ENCODE data around the gene ADAM19. TPM values are rescaled to one million over a fixed set of nuclear protein-coding genes. Genes with fewer than 3 reads are reported as not detected.
"Not testable (repeated sequence)": the region's sequence is repeated elsewhere in the genome, so short reads cannot be mapped to it uniquely, and the experiment has no call there.

ADAM19 gene
- total and polyA plus RNA-seq, 2 donors from 2014 or later: 0.88 to 9.2 TPM

DNA sequence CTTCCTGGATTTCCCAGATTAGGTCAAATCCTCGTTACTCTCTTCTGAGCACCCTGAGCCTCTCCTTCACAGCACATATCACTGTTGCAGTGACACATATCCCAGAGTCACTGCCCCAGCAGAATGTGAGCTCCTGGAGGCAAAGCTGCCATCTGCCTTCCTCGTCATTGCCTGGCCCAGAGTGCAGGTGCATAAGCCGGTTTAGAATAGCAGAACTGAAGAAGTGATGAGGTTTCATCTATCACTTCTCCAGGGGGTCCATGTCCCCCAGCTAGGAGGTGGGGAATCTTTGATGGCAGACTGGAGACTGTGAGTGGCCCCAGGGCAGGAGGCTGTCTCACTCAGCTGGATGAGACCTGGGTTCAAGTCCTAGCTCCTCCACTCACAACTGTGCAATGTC is 89.8 kb downstream of the ADAM19 start:
- Histone ChIP-seq H3K4me1 (ENCODE audit: control insufficient read depth in 2 of 3, insufficient read depth in 2 of 3, low read depth in 1 of 3, low read length in 3 of 3) (no peaks in the 10 kb centered on the region), H3K27me3 (ENCODE audit: control insufficient read depth, insufficient read depth, low read length) (no peaks in the 10 kb centered on the region), H3K27ac (ENCODE audit: low read depth in 2 of 2, low read length in 2 of 2) (no peak overlapping the region), H3K36me3 (ENCODE audit: control insufficient read depth in 2 of 3, insufficient read depth in 3 of 3, low read length in 3 of 3) (peaks cover 0 to 2% (median 0%) of the 10 kb centered on the region in 3 donors), H3K9ac (ENCODE audit: low read length in 3 of 3) (no peak overlapping the region), H3K4me3 (ENCODE audit: low read length in 3 of 3) (no peak overlapping the region), H3K9me3 (ENCODE audit: control insufficient read depth in 2 of 3, insufficient read depth in 1 of 3, low read length in 3 of 3) (no peaks in the 10 kb centered on the region)
- intact Hi-C loops (cut with DNase I): no loop called here
- FAIRE-seq (no peak), DNase-seq (no peak)
- TF ChIP-seq, protein P1, sequence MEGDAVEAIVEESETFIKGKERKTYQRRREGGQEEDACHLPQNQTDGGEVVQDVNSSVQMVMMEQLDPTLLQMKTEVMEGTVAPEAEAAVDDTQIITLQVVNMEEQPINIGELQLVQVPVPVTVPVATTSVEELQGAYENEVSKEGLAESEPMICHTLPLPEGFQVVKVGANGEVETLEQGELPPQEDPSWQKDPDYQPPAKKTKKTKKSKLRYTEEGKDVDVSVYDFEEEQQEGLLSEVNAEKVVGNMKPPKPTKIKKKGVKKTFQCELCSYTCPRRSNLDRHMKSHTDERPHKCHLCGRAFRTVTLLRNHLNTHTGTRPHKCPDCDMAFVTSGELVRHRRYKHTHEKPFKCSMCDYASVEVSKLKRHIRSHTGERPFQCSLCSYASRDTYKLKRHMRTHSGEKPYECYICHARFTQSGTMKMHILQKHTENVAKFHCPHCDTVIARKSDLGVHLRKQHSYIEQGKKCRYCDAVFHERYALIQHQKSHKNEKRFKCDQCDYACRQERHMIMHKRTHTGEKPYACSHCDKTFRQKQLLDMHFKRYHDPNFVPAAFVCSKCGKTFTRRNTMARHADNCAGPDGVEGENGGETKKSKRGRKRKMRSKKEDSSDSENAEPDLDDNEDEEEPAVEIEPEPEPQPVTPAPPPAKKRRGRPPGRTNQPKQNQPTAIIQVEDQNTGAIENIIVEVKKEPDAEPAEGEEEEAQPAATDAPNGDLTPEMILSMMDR (IDR thresholded peaks at IDR 0.05; ENCODE audit: borderline replicate concordance, extremely low read depth, insufficient read depth): no peak

DNA sequence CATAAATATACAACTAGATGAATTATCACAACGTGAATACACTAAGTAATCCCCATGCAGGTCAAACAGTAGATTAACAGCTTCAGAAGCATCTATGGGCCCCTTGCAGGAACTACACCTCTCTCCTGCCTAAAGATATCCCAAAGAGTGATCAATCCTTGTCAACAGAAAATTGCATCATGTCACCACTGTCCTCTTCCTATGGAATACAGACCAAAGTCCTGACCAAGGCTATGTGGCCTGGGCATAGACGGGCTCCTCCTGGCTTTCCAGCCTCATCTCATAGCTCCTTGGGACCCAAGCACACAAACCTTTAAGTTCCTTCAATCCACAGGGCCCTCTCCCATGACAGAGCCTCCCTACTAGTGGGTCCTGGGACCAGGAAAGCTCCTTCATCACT is 90.2 kb downstream of the ADAM19 start:
- FAIRE-seq (no peak), DNase-seq (no peak)
- Histone ChIP-seq H3K27ac (ENCODE audit: low read depth in 2 of 2, low read length in 2 of 2) (no peak overlapping the region), H3K9ac (ENCODE audit: low read length in 3 of 3) (no peak overlapping the region), H3K9me3 (ENCODE audit: control insufficient read depth in 2 of 3, insufficient read depth in 1 of 3, low read length in 3 of 3) (no peaks in the 10 kb centered on the region), H3K4me1 (ENCODE audit: control insufficient read depth in 2 of 3, insufficient read depth in 2 of 3, low read depth in 1 of 3, low read length in 3 of 3) (no peaks in the 10 kb centered on the region), H3K4me3 (ENCODE audit: low read length in 3 of 3) (no peak overlapping the region), H3K27me3 (ENCODE audit: control insufficient read depth, insufficient read depth, low read length) (no peaks in the 10 kb centered on the region), H3K36me3 (ENCODE audit: control insufficient read depth in 2 of 3, insufficient read depth in 3 of 3, low read length in 3 of 3) (peaks cover 0 to 2% (median 0%) of the 10 kb centered on the region in 3 donors)
- intact Hi-C loops (cut with DNase I): no loop called here
- TF ChIP-seq, protein P1 (IDR thresholded peaks at IDR 0.05; ENCODE audit: borderline replicate concordance, extremely low read depth, insufficient read depth): no peak

DNA sequence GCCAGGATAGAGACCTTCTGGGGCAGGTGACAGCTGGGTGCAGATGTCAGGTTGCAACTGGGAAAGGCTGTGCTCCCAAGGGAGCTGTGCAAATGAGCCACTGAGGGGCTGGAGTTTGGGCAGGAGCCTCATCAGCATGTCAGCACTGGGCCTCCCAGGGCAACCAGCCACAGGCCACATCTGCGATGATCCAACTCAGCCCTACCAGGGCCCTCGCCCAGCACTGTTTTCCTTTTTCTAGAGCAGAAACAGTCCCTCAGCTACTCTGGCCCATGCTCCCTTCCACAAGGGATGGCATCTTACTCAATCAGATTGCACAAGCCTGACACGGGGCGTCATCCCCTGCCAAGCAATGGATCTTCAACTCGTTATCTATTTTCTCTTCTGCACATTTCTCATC is 90.8 kb downstream of the ADAM19 start:
- Histone ChIP-seq H3K4me1 (ENCODE audit: control insufficient read depth in 2 of 3, insufficient read depth in 2 of 3, low read depth in 1 of 3, low read length in 3 of 3) (no peaks in the 10 kb centered on the region), H3K36me3 (ENCODE audit: control insufficient read depth in 2 of 3, insufficient read depth in 3 of 3, low read length in 3 of 3) (peaks cover 0 to 2% (median 0%) of the 10 kb centered on the region in 3 donors), H3K9ac (ENCODE audit: low read length in 3 of 3) (no peak overlapping the region), H3K9me3 (ENCODE audit: control insufficient read depth in 2 of 3, insufficient read depth in 1 of 3, low read length in 3 of 3) (no peaks in the 10 kb centered on the region), H3K27me3 (ENCODE audit: control insufficient read depth, insufficient read depth, low read length) (no peaks in the 10 kb centered on the region), H3K27ac (ENCODE audit: low read depth in 2 of 2, low read length in 2 of 2) (no peak overlapping the region), H3K4me3 (ENCODE audit: low read length in 3 of 3) (no peak overlapping the region)
- DNase-seq (no peak), FAIRE-seq (no peak)
- intact Hi-C loops (cut with DNase I): no loop called here
- TF ChIP-seq, protein P1 (IDR thresholded peaks at IDR 0.05; ENCODE audit: borderline replicate concordance, extremely low read depth, insufficient read depth): no peak

DNA sequence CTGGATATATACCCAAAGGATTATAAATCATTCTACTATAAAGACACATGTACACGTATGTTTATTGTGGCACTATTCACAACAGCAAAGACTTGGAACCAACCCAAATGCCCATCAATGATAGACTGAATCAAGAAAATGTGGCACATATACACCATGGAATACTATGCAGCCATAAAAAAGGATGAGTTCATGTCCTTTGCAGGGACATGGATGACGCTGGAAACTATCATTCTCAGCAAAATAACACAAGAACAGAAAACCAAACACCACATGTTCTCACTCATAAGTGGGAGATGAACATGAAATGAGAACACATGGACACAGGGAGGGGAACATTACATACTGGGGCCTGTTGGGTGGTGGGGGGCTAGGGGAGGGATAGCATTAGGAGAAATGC is 92.9 kb downstream of the ADAM19 start:
- H3K27ac ChIP-seq (ENCODE audit: low read depth in 2 of 2, low read length in 2 of 2); H3K9ac ChIP-seq (ENCODE audit: low read length in 3 of 3); H3K4me1 ChIP-seq (ENCODE audit: control insufficient read depth in 2 of 3, insufficient read depth in 2 of 3, low read depth in 1 of 3, low read length in 3 of 3); DNase-seq; intact Hi-C loops (cut with DNase I); H3K9me3 ChIP-seq (ENCODE audit: control insufficient read depth in 2 of 3, insufficient read depth in 1 of 3, low read length in 3 of 3); FAIRE-seq; H3K4me3 ChIP-seq (ENCODE audit: low read length in 3 of 3); H3K36me3 ChIP-seq (ENCODE audit: control insufficient read depth in 2 of 3, insufficient read depth in 3 of 3, low read length in 3 of 3); H3K27me3 ChIP-seq (ENCODE audit: control insufficient read depth, insufficient read depth, low read length): not testable (repeated sequence)
